ENCODE results near the gene CDH13.

CDH13 gene

GRCh38 chr16:83592778-83593177 lies 966.0 kb downstream of the CDH13 start:
- Histone ChIP-seq H3K9ac (ENCODE audit: low read length) (no peak overlapping the region), H3F3A (ENCODE audit: insufficient read depth, low read length) (no peaks in the 10 kb centered on the region), H3K9me3 (replicated peaks; ENCODE audit: insufficient read depth, low read length) (no peaks in the 10 kb centered on the region), H3K4me2 (ENCODE audit: low read depth, low read length) (no peak overlapping the region), H3K27ac (ENCODE audit: low read length) (no peak overlapping the region), H3K4me3 (ENCODE audit: low read length) (no peak overlapping the region), H3K79me2 (ENCODE audit: low read length) (no peaks in the 10 kb centered on the region), H3K4me1 (ENCODE audit: low read length) (no peaks in the 10 kb centered on the region), H2AFZ (ENCODE audit: low read length) (no peak overlapping the region), H3K9me2 (replicated peaks; ENCODE audit: insufficient read depth, low read length) (no peaks in the 10 kb centered on the region), H3K36me3 (replicated peaks; ENCODE audit: insufficient read depth, low read length) (no peaks in the 10 kb centered on the region), H3K27me3 (replicated peaks; ENCODE audit: insufficient read depth, low read length) (no peaks in the 10 kb centered on the region), H4K20me1 (ENCODE audit: insufficient read depth, low read length) (no peaks in the 10 kb centered on the region)
- TF ChIP-seq EZH2 (optimal IDR thresholded peaks at IDR 0.05; ENCODE audit: low read depth, low read length) = no peak
- TF ChIP-seq, protein P1, sequence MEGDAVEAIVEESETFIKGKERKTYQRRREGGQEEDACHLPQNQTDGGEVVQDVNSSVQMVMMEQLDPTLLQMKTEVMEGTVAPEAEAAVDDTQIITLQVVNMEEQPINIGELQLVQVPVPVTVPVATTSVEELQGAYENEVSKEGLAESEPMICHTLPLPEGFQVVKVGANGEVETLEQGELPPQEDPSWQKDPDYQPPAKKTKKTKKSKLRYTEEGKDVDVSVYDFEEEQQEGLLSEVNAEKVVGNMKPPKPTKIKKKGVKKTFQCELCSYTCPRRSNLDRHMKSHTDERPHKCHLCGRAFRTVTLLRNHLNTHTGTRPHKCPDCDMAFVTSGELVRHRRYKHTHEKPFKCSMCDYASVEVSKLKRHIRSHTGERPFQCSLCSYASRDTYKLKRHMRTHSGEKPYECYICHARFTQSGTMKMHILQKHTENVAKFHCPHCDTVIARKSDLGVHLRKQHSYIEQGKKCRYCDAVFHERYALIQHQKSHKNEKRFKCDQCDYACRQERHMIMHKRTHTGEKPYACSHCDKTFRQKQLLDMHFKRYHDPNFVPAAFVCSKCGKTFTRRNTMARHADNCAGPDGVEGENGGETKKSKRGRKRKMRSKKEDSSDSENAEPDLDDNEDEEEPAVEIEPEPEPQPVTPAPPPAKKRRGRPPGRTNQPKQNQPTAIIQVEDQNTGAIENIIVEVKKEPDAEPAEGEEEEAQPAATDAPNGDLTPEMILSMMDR (IDR thresholded peaks at IDR 0.05; ENCODE audit: low read length) = no peak
- no peak for TF ChIP-seq EZH2phosphoT487 (IDR thresholded peaks at IDR 0.05; ENCODE audit: low read length)
- no peak for DNase-seq

DNA sequence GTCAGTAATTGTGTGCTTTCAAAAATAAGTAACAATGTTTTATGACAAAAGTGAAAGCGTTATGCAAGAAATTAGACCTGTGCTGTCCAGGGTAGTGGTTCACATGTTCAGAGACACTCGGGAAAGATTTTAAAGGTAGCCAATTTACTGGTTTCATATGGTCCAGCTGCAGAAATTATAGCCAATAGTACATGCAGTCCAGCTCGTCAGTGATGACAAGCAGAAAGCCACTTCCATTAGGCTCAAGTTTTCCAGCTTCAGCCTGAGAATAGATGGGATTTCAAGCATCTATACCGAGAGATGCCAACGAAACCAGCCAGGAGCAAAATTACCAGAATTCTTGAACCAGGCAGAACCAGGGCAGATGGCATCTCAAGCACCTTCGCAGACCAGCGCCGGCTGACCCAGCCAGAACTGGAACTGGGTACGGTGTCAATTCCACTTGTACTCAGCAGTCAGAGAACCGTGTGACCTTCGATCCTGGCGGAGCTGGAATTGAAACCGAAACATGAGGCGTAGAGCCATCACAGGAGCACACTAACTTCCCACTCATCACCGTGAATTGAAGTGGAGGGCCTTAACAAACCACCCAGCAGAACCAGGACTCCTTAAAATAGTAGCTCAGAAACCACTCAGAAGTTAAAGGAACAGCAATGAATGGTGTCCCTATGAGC lies 973.2 kb downstream of the CDH13 start:
- no peak for TF ChIP-seq EZH2 (optimal IDR thresholded peaks at IDR 0.05; ENCODE audit: low read depth, low read length)
- TF ChIP-seq, protein P1 (IDR thresholded peaks at IDR 0.05; ENCODE audit: low read length) = no peak
- DNase-seq = no peak
- H3K27ac ChIP-seq (ENCODE audit: low read length) = no peak overlapping the region
- H4K20me1 ChIP-seq (ENCODE audit: insufficient read depth, low read length) = no peaks in the 10 kb centered on the region
- H3K27me3 ChIP-seq (replicated peaks; ENCODE audit: insufficient read depth, low read length) = no peaks in the 10 kb centered on the region
- no peak overlapping the region for H3K4me3 ChIP-seq (ENCODE audit: low read length)
- no peaks in the 10 kb centered on the region for H3F3A ChIP-seq (ENCODE audit: insufficient read depth, low read length)
- no peaks in the 10 kb centered on the region for H3K36me3 ChIP-seq (replicated peaks; ENCODE audit: insufficient read depth, low read length)
- H2AFZ ChIP-seq (ENCODE audit: low read length) = no peak overlapping the region
- no peaks in the 10 kb centered on the region for H3K79me2 ChIP-seq (ENCODE audit: low read length)
- H3K4me1 ChIP-seq (ENCODE audit: low read length) = no peaks in the 10 kb centered on the region
- no peak overlapping the region for H3K4me2 ChIP-seq (ENCODE audit: low read depth, low read length)
- no peak overlapping the region for H3K9ac ChIP-seq (ENCODE audit: low read length)
- H3K9me3 ChIP-seq (replicated peaks; ENCODE audit: insufficient read depth, low read length) = no peaks in the 10 kb centered on the region
- H3K9me2 ChIP-seq (replicated peaks; ENCODE audit: insufficient read depth, low read length) = no peaks in the 10 kb centered on the region

DNA sequence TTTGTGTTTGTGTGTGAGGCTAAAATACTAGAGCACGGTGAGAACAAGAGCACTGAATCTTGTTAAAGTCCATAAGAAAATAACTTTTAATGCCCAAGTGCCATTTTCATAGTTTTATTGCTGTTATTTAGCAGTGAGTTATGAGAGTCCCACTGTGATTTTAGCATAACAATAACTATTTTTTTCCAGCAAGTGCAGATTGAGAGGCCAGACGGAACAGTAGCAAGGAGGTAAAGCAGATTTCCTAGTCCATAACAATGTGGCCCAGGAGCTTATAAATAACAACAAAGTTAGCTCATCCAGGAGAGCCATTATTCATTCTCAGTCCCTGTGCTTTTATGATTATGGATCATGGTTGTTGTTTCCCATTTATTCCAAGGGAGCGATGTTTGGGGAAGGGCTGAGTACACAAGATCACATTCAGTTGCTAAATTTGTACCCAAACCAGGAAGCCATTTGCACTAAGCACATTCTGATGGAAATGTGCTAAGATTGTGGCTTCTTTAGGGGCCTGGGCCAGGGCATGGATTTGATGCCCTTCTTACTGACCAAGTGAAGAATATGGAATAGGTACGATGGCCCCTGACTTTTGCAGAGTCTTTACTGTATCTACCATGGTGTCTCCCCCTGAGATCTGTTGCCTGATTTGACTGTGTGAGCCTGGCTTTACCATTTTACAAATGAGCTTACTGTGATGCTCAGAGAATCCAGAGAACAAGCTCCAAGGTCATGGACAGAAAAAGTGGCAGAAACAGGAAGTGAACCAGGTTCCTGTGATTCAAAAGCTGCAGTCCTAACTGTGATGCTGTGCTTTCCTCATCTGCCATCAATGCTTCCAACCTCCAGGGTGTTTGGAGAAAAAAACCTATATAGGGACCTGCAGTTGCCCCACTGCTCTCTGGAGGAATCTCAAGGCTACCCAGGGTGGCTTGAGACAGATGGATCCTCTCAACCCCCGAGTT lies 976.3 kb downstream of the CDH13 start:
- Histone ChIP-seq H3K4me3 (ENCODE audit: low read length) (no peak overlapping the region), H3K79me2 (ENCODE audit: low read length) (no peaks in the 10 kb centered on the region), H3F3A (ENCODE audit: insufficient read depth, low read length) (no peaks in the 10 kb centered on the region), H3K9me3 (replicated peaks; ENCODE audit: insufficient read depth, low read length) (no peaks in the 10 kb centered on the region), H3K4me2 (ENCODE audit: low read depth, low read length) (no peak overlapping the region), H3K4me1 (ENCODE audit: low read length) (no peaks in the 10 kb centered on the region), H4K20me1 (ENCODE audit: insufficient read depth, low read length) (no peaks in the 10 kb centered on the region), H3K36me3 (replicated peaks; ENCODE audit: insufficient read depth, low read length) (no peaks in the 10 kb centered on the region), H2AFZ (ENCODE audit: low read length) (no peak overlapping the region), H3K9ac (ENCODE audit: low read length) (no peak overlapping the region), H3K27ac (ENCODE audit: low read length) (no peak overlapping the region), H3K27me3 (replicated peaks; ENCODE audit: insufficient read depth, low read length) (no peaks in the 10 kb centered on the region), H3K9me2 (replicated peaks; ENCODE audit: insufficient read depth, low read length) (no peaks in the 10 kb centered on the region)
- DNase-seq = no peak
- TF ChIP-seq EZH2phosphoT487 (IDR thresholded peaks at IDR 0.05; ENCODE audit: low read length) (no peak), EZH2 (optimal IDR thresholded peaks at IDR 0.05; ENCODE audit: low read depth, low read length) (no peak)
- TF ChIP-seq, protein P1 (IDR thresholded peaks at IDR 0.05; ENCODE audit: low read length) = no peak
